A375 (cell line): ENCODE results near the gene CAPN12. TPM values are rescaled to one million over a fixed set of nuclear protein-coding genes. Genes with fewer than 3 reads are reported as not detected.

Experiments
- total RNA-seq: library from RNA; depleted of rRNA; stranded (reverse); fragments of >200 nt; shearing (Covaris generic); gene quantifications from 2 replicates; pipeline ENCODE4 v1.2.3, GENCODE V29; 2014; rRNA removed

Gene CAPN12
- total RNA-seq = 0.91 TPM in 1 of 2 replicates, not detected in the other

GRCh38 chr19:38744298-38744681 is at the start of gene CAPN12:
CAPN12 (minus strand) TSS chr19:38744474; CDS start chr19:38744165, 309 bp downstream.

GRCh38 chr19:38788478-38789243 is 44.4 kb upstream of the CAPN12 start, which contains the start of gene LGALS7B:
LGALS7B (plus strand) TSS chr19:38789200; CDS start chr19:38789227, 27 bp downstream.

GRCh38 chr19:38773469-38774177 is 29.3 kb upstream of the CAPN12 start, which contains the start of gene LGALS7:
LGALS7 (minus strand) TSS chr19:38773517; CDS start chr19:38773492, 25 bp downstream.

Other genes starting within 250 kb of the CAPN12 start
- gene MAP4K1, start 126.5 kb downstream of the CAPN12 start, total RNA-seq = 0.34 and 1.3 TPM in 2 replicates
- 452 and 462 TPM in 2 replicates for gene EIF3K, start 125.3 kb downstream of the CAPN12 start, total RNA-seq
- 607 and 674 TPM in 2 replicates for gene ACTN4, start 96.8 kb downstream of the CAPN12 start, total RNA-seq
- not detected in 2 replicates for gene LGALS7, start 29.0 kb upstream of the CAPN12 start, total RNA-seq
- gene LGALS7B, start 44.7 kb upstream of the CAPN12 start, total RNA-seq = 2.8 TPM in 1 of 2 replicates, not detected in the other
- gene LGALS4, start 68.5 kb upstream of the CAPN12 start, total RNA-seq = 0.57 TPM in 1 of 2 replicates, not detected in the other
- 121 and 136 TPM in 2 replicates for gene ECH1, start 87.3 kb upstream of the CAPN12 start, total RNA-seq
- 304 and 320 TPM in 2 replicates for gene HNRNPL, start 105.5 kb upstream of the CAPN12 start, total RNA-seq
- gene RINL, start 133.8 kb upstream of the CAPN12 start, total RNA-seq = 7.7 and 10.1 TPM in 2 replicates
- 24.5 and 28.9 TPM in 2 replicates for gene SIRT2, start 155.1 kb upstream of the CAPN12 start, total RNA-seq
- gene NFKBIB, start 155.5 kb upstream of the CAPN12 start, total RNA-seq = 31.7 and 36.6 TPM in 2 replicates
- gene CCER2, start 167.7 kb upstream of the CAPN12 start, total RNA-seq = 3.0 and 3.5 TPM in 2 replicates
- 44.7 and 46.8 TPM in 2 replicates for gene SARS2, start 186.3 kb upstream of the CAPN12 start, total RNA-seq
- 86.4 and 103 TPM in 2 replicates for gene MRPS12, start 186.5 kb upstream of the CAPN12 start, total RNA-seq
- 23.3 and 31.7 TPM in 2 replicates for gene FBXO17, start 231.3 kb upstream of the CAPN12 start, total RNA-seq